Fibroblast of villous mesenchyme (primary cell): ENCODE data around the gene RDH5. TPM values are rescaled to one million over a fixed set of nuclear protein-coding genes. Genes with fewer than 3 reads are reported as not detected.

Experiments
- DNase-seq: peaks from one replicate; pipeline ENCODE4 v3.0.0-alpha.2; 2010; ENCODE audit warnings: low read depth
- H3K4me3 ChIP-seq: 2 replicates; pipeline ENCODE4 v1.5.1; 2011; ENCODE audit warnings: low read depth, mild to moderate bottlenecking, low read length
- CTCF ChIP-seq: IDR thresholded peaks from 2 replicates; pipeline ENCODE4 v1.5.1; 2012; ENCODE audit warnings: low read depth, mild to moderate bottlenecking, low read length; ENCODE audit not compliant: insufficient read depth
- total RNA-seq: library from RNA; depleted of rRNA; stranded (reverse); fragments of >200 nt; gene quantifications from 2 replicates; pipeline ENCODE4 v1.2.3, GENCODE V29; 2012

RDH5 gene
- total RNA-seq, 1 donor: 6.0 TPM

GRCh38 chr12:55712700-55713415 is 7.3 kb upstream of the RDH5 start:
- TF ChIP-seq CTCF: no peak
- no peak overlapping the region for H3K4me3 ChIP-seq
- DNase-seq: no peak

- no peak for TF ChIP-seq CTCF
- H3K4me3 ChIP-seq: no peak overlapping the region
- peak; percentile 26 for DNase-seq
These were observed 6.5 kb upstream of the RDH5 start for GRCh38 chr12:55713721-55714120.

- peak overlapping the region; percentile 93 for H3K4me3 ChIP-seq
- no peak for TF ChIP-seq CTCF
- DNase-seq: no peak
These were observed 4.9 kb upstream of the RDH5 start for GRCh38 chr12:55715169-55715764.

GRCh38 chr12:55715833-55716581 is 4.2 kb upstream of the RDH5 start, which contains the start of gene BLOC1S1:
Gene BLOC1S1 (plus strand): TSS chr12:55716046. CDS start chr12:55716052, 6 bp downstream.
- TF ChIP-seq CTCF: peak; percentile 0
- H3K4me3 ChIP-seq: peak within 1 kb of the TSS; percentile 93
- DNase-seq: peak; percentile 91

- peak overlapping the region; percentile 93 for H3K4me3 ChIP-seq
- TF ChIP-seq CTCF: no peak
- DNase-seq: no peak
These were observed 3.6 kb upstream of the RDH5 start for GRCh38 chr12:55716582-55716957.

GRCh38 chr12:55717011-55718007 is 2.9 kb upstream of the RDH5 start:
- DNase-seq: no peak
- peak overlapping the region; percentile 93 for H3K4me3 ChIP-seq
- TF ChIP-seq CTCF: no peak
